Measurements from ENCODE around the gene RPS6KC1. TPM values are rescaled to one million over a fixed set of nuclear protein-coding genes. Genes with fewer than 3 reads are reported as not detected.
"Not testable (repeated sequence)": the region's sequence is repeated elsewhere in the genome, so short reads cannot be mapped to it uniquely, and the experiment has no call there.

RPS6KC1 gene
- total and polyA plus RNA-seq, 4 experiments from 2014 or later = 4.2 to 15.4 (median 11.2) TPM

DNA sequence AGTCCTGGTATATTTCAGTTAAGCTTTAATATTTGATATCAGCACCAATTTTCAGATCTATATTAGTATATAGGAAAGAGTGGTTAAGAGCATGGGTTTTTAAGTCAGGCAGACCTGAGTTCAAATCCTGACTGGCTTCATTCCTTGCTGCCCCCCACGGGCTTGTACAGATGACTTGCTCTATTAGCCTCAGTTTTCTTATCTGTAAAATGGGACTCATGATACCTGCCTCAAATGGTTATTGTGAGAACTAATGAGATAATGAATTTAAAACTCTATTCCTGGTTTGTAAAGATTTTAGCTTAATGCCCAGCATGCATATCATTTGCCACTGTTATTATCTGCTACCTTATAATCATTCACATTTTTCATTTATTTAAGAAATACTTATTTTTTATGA, 264.5 kb downstream of the RPS6KC1 start:
- ChIA-PET POLR2A (ENCODE audit: partially characterized antibody) (no interaction called here), CTCF (ENCODE audit: partially characterized antibody) (no interaction called here)
- Histone ChIP-seq H3K36me3 (ENCODE audit: insufficient read depth, low read length) (no peaks in the 10 kb centered on the region), H3K27me3 (ENCODE audit: insufficient read depth, low read length) (no peaks in the 10 kb centered on the region), H3K27ac (ENCODE audit: low read depth, low read length) (no peak overlapping the region), H3K9me3 (ENCODE audit: control insufficient read depth in 1 of 2, low read length in 2 of 2) (no peaks in the 10 kb centered on the region), H3K4me3 (ENCODE audit: low read length in 2 of 2) (no peak overlapping the region), H3K4me1 (ENCODE audit: insufficient read depth, low read length) (no peaks in the 10 kb centered on the region)
- Mint-ChIP-seq H3K4me1 (no peaks in the 10 kb centered on the region), H3K27ac (no peak overlapping the region), H3K4me3 (no peak overlapping the region), H3K27me3 (peaks cover 2 to 5% of the 10 kb centered on the region in 2 donors), H3K9me3 (peaks cover 0 to 7% (median under 1%) of the 10 kb centered on the region in 8 donors), H3K36me3 (no peaks in the 10 kb centered on the region)
- intact Hi-C loops (cut with micrococcal nuclease) = no loop called here
- DNase-seq = no peak

DNA sequence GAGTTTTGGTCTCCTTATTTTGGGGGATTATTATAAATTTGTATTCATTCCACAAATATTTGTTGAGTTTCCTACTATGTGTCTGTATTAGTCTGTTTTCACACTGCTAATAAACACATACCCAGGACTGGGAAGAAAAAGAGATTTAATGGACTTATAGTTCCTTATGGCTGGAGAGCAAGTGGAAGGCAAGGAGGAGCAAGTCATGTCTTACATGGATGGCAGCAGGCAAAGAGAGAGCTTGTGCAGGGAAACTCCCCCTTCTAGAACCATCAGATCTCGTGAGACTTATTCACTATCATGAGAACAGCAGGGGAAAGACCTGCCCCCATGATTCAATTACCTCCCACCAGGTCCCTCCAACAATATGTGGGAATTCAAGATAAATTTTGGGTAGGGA, 267.4 kb downstream of the RPS6KC1 start:
- intact Hi-C loops (cut with micrococcal nuclease); H3K4me1 ChIP-seq (ENCODE audit: insufficient read depth, low read length); H3K27me3 Mint-ChIP-seq; H3K4me1 Mint-ChIP-seq; H3K36me3 ChIP-seq (ENCODE audit: insufficient read depth, low read length); CTCF ChIA-PET (ENCODE audit: partially characterized antibody); DNase-seq; H3K4me3 ChIP-seq (ENCODE audit: low read length in 2 of 2); H3K36me3 Mint-ChIP-seq; H3K27ac ChIP-seq (ENCODE audit: low read depth, low read length); H3K27ac Mint-ChIP-seq; H3K9me3 ChIP-seq (ENCODE audit: control insufficient read depth in 1 of 2, low read length in 2 of 2); H3K9me3 Mint-ChIP-seq; H3K27me3 ChIP-seq (ENCODE audit: insufficient read depth, low read length); H3K4me3 Mint-ChIP-seq; POLR2A ChIA-PET (ENCODE audit: partially characterized antibody): not testable (repeated sequence)

DNA sequence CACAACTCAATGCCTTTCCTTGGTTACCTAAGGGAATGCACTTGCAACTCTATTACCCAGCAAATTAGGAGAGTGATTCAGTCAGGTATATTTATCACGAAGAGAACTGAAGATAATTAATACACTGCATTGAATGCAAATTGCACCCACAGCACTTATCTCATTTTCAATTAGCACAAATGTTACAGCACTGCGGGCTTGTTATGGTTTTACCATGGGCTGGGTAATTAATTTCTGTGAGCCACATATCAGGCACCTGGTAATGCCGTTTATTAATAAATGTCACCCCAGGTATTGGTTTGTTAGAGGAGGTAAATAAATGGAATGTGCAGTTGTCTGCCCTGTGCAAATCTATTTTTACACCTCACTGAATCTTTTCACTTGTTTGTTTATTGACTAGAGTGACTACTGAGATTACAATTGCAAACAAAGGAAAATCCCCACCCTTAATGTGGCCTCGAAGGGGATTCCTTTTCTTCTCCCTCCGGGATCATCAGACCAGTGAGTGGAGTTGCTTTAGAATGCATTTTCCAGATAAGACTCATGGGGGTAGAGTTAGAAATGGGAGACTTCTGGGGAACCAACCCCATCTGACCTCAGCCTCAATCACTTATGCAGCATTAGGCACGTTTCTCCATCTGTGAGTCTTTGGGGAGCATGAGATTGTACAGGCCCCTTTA, 269.3 kb downstream of the RPS6KC1 start:
- no peaks in the 10 kb centered on the region for H3K9me3 ChIP-seq (ENCODE audit: control insufficient read depth in 1 of 2, low read length in 2 of 2)
- Mint-ChIP-seq H3K27ac (no peak overlapping the region), H3K9me3 (peaks cover 0 to 7% (median 4%) of the 10 kb centered on the region in 8 donors), H3K27me3 (peaks cover 0 to 3% of the 10 kb centered on the region in 2 donors), H3K4me3 (no peak overlapping the region), H3K4me1 (no peaks in the 10 kb centered on the region), H3K36me3 (no peaks in the 10 kb centered on the region)
- CTCF ChIA-PET (ENCODE audit: partially characterized antibody) = no interaction called here
- H3K4me3 ChIP-seq (ENCODE audit: low read length in 2 of 2) = no peak overlapping the region
- POLR2A ChIA-PET (ENCODE audit: partially characterized antibody) = no interaction called here
- H3K4me1 ChIP-seq (ENCODE audit: insufficient read depth, low read length) = no peaks in the 10 kb centered on the region
- H3K27me3 ChIP-seq (ENCODE audit: insufficient read depth, low read length) = no peaks in the 10 kb centered on the region
- no peaks in the 10 kb centered on the region for H3K36me3 ChIP-seq (ENCODE audit: insufficient read depth, low read length)
- no peak for DNase-seq
- intact Hi-C loops (cut with micrococcal nuclease) = no loop called here
- no peak overlapping the region for H3K27ac ChIP-seq (ENCODE audit: low read depth, low read length)

Other genes starting within 250 kb of the RPS6KC1 start
- gene SPATA45, start 203.6 kb upstream of the RPS6KC1 start, total RNA-seq = not detected
- gene SPATA45, start 203.6 kb upstream of the RPS6KC1 start, polyA plus RNA-seq = not detected
- gene FLVCR1, start 193.0 kb upstream of the RPS6KC1 start, total RNA-seq = 10 to 100 TPM; 10.8 to 12.7 TPM
- 1 to 10 TPM; 1.5 to 3.1 TPM for gene FLVCR1, start 193.0 kb upstream of the RPS6KC1 start, polyA plus RNA-seq
- gene VASH2, start 100.7 kb upstream of the RPS6KC1 start, total RNA-seq = not detected
- gene VASH2, start 100.7 kb upstream of the RPS6KC1 start, polyA plus RNA-seq = under 1 TPM in 1 of 2 donors, not detected in 1; 0.11 TPM
- 10 to 100 TPM; 79.8 to 81.4 TPM for gene ANGEL2, start 35.4 kb upstream of the RPS6KC1 start, total RNA-seq
- 10 to 100 TPM; 22.3 to 26.4 TPM for gene ANGEL2, start 35.4 kb upstream of the RPS6KC1 start, polyA plus RNA-seq